ENCODE measurements around the gene EPN1.

DNA sequence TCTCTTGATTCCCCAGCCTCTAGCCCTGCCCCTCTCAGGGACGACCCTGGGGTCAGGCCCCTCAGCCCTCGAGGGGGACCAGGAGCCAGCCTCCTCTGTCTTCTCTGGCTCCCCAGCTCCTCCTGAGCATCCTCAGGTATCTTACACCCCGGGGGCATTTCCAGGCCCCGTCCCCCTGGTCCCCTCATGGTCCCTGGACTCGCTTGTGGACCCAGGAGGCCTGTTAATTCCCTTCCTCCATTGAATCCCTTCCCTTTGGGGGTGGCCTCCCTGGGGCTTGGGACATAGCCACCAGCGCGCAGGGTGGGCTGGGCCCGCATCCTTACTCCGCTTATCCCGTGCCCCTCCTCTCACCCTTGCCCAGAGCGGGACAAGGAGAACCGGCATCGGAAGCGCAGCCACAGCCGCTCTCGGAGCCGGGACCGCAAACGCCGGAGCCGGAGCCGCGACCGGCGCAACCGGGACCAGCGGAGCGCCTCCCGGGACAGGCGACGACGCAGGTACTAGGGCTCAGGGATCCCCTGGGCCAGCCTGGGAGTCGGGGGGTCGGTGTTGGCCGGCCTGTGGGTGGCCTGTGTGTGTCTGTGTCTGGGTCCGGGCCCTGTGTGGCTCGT, 16.1 kb upstream of the EPN1 start:
- no peak for TF ChIP-seq CTCF (IDR thresholded peaks at IDR 0.05; ENCODE audit: low read depth, low read length, poor library complexity, severe bottlenecking)
- no peak for TF ChIP-seq EZH2phosphoT487 (IDR thresholded peaks at IDR 0.05; ENCODE audit: borderline replicate concordance, low read length)

Data from DOHH2 (cell line).